Stomach smooth muscle (tissue), 2 donors: ENCODE measurements around the gene NFAT5.
"Not testable (repeated sequence)": the region's sequence is repeated elsewhere in the genome, so short reads cannot be mapped to it uniquely, and the experiment has no call there.

Source experiments
- H3K27ac ChIP-seq: one replicate; pipeline ENCODE4 v1.7.0; 2013; ENCODE audit warnings: mild to moderate bottlenecking, low read length, inconsistent platforms
- H3K27me3 ChIP-seq, 2 donors: one replicate each; pipeline ENCODE4 v1.7.0; 2013; ENCODE audit warnings: low read length in 2 of 2; ENCODE audit not compliant: insufficient read depth in 2 of 2, control insufficient read depth in 1 of 2
- H3K36me3 ChIP-seq, 2 donors: one replicate each; pipeline ENCODE4 v1.7.0; 2013; ENCODE audit warnings: low read length in 2 of 2; ENCODE audit not compliant: control insufficient read depth in 2 of 2, insufficient read depth in 2 of 2
- H3K4me1 ChIP-seq: one replicate; pipeline ENCODE4 v1.7.0; 2013; ENCODE audit warnings: low read length; ENCODE audit not compliant: control insufficient read depth, insufficient read depth
- H3K4me3 ChIP-seq, 2 donors: one replicate each; pipeline ENCODE4 v1.7.0; 2013; ENCODE audit warnings: low read length in 2 of 2
- H3K9ac ChIP-seq, 2 donors: one replicate each; pipeline ENCODE4 v1.7.0; 2013; ENCODE audit warnings: low read length in 2 of 2, mild to moderate bottlenecking in 1 of 2
- H3K9me3 ChIP-seq, 2 donors: one replicate each; pipeline ENCODE4 v1.7.0; 2013; ENCODE audit warnings: low read length in 2 of 2; ENCODE audit not compliant: control insufficient read depth in 2 of 2
- donor health status: healthy.
- donor health status: Pancreatic carcinoma.

The NFAT5 gene

GRCh38 chr16:69616082-69616481, 50.3 kb downstream of the NFAT5 start:
- Histone ChIP-seq H3K9me3 (no peaks in the 10 kb centered on the region), H3K4me1 (peaks cover 3% of the 10 kb centered on the region), H3K4me3 (no peak overlapping the region), H3K36me3 (no peaks in the 10 kb centered on the region), H3K9ac (no peak overlapping the region), H3K27me3 (no peaks in the 10 kb centered on the region), H3K27ac (no peak overlapping the region)

- Histone ChIP-seq H3K4me3 (no peak overlapping the region), H3K36me3 (no peaks in the 10 kb centered on the region), H3K27me3 (no peaks in the 10 kb centered on the region), H3K9me3 (no peaks in the 10 kb centered on the region), H3K27ac (no peak overlapping the region), H3K9ac (no peak overlapping the region), H3K4me1 (peaks cover under 1% of the 10 kb centered on the region)
These were observed 52.5 kb downstream of the NFAT5 start for GRCh38 chr16:69618307-69618706.

- Histone ChIP-seq H3K4me3 (no peak overlapping the region), H3K27ac (no peak overlapping the region), H3K9me3 (no peaks in the 10 kb centered on the region), H3K36me3 (no peaks in the 10 kb centered on the region), H3K27me3 (no peaks in the 10 kb centered on the region), H3K4me1 (no peaks in the 10 kb centered on the region), H3K9ac (no peak overlapping the region)
These were observed 53.0 kb downstream of the NFAT5 start for GRCh38 chr16:69618721-69619120.

GRCh38 chr16:69619514-69619913, 53.7 kb downstream of the NFAT5 start:
- Histone ChIP-seq H3K4me1 (no peaks in the 10 kb centered on the region), H3K36me3 (no peaks in the 10 kb centered on the region), H3K4me3 (no peak overlapping the region), H3K9me3 (no peaks in the 10 kb centered on the region), H3K9ac (no peak overlapping the region), H3K27me3 (no peaks in the 10 kb centered on the region), H3K27ac (no peak overlapping the region)

GRCh38 chr16:69620573-69620972, 54.8 kb downstream of the NFAT5 start:
- Histone ChIP-seq H3K9me3 (no peaks in the 10 kb centered on the region), H3K27me3 (no peaks in the 10 kb centered on the region), H3K4me3 (no peak overlapping the region), H3K9ac (no peak overlapping the region), H3K36me3 (no peaks in the 10 kb centered on the region), H3K4me1 (no peaks in the 10 kb centered on the region), H3K27ac (no peak overlapping the region)

- Histone ChIP-seq H3K36me3 (peaks cover 0 to 2% of the 10 kb centered on the region in 2 donors), H3K27ac (no peak overlapping the region), H3K9me3 (no peaks in the 10 kb centered on the region), H3K9ac (no peak overlapping the region), H3K27me3 (no peaks in the 10 kb centered on the region), H3K4me1 (no peaks in the 10 kb centered on the region), H3K4me3 (no peak overlapping the region)
These were observed 55.5 kb downstream of the NFAT5 start for GRCh38 chr16:69621225-69621624.

- no peak overlapping the region for H3K27ac ChIP-seq
- no peaks in the 10 kb centered on the region for H3K9me3 ChIP-seq
- no peak overlapping the region for H3K4me3 ChIP-seq
- H3K27me3 ChIP-seq: no peaks in the 10 kb centered on the region
- H3K9ac ChIP-seq: no peak overlapping the region
- H3K4me1 ChIP-seq: no peaks in the 10 kb centered on the region
- peaks cover 3 to 4% of the 10 kb centered on the region in 2 donors for H3K36me3 ChIP-seq
These were observed 60.5 kb downstream of the NFAT5 start for GRCh38 chr16:69626256-69626655.

GRCh38 chr16:69632828-69633227, 67.1 kb downstream of the NFAT5 start:
- H3K9ac ChIP-seq: no peak overlapping the region
- H3K36me3 ChIP-seq: peaks cover 5 to 6% of the 10 kb centered on the region in 2 donors
- no peak overlapping the region for H3K27ac ChIP-seq
- no peaks in the 10 kb centered on the region for H3K4me1 ChIP-seq
- H3K27me3 ChIP-seq: no peaks in the 10 kb centered on the region
- no peaks in the 10 kb centered on the region for H3K9me3 ChIP-seq
- H3K4me3 ChIP-seq: no peak overlapping the region

GRCh38 chr16:69633375-69633774, 67.6 kb downstream of the NFAT5 start:
- Histone ChIP-seq H3K9me3 (no peaks in the 10 kb centered on the region), H3K36me3 (peaks cover 5 to 6% of the 10 kb centered on the region in 2 donors), H3K27me3 (no peaks in the 10 kb centered on the region), H3K4me1 (no peaks in the 10 kb centered on the region), H3K27ac (no peak overlapping the region), H3K9ac (no peak overlapping the region), H3K4me3 (no peak overlapping the region)

- H3K36me3 ChIP-seq, H3K9me3 ChIP-seq, H3K4me3 ChIP-seq, H3K9ac ChIP-seq, H3K27ac ChIP-seq, H3K4me1 ChIP-seq, H3K27me3 ChIP-seq: not testable (repeated sequence)
These were observed 70.9 kb downstream of the NFAT5 start for GRCh38 chr16:69636563-69637146.

- H3K27ac ChIP-seq, H3K9me3 ChIP-seq, H3K4me1 ChIP-seq, H3K36me3 ChIP-seq, H3K4me3 ChIP-seq, H3K9ac ChIP-seq, H3K27me3 ChIP-seq: not testable (repeated sequence)
These were observed 71.6 kb downstream of the NFAT5 start for GRCh38 chr16:69637206-69637865.
